Activated CD8-positive, alpha-beta memory T cell treated with anti-CD3 and anti-CD28 coated beads, Interleukin-2, amount 50 U/mL, for 48 hours (primary cell): Measurements from ENCODE around the gene LDHD.

ENCODE experiments used
- DNase-seq: peaks from one replicate; pipeline ENCODE4 v3.0.0-alpha.2; 2020

The LDHD gene

DNA sequence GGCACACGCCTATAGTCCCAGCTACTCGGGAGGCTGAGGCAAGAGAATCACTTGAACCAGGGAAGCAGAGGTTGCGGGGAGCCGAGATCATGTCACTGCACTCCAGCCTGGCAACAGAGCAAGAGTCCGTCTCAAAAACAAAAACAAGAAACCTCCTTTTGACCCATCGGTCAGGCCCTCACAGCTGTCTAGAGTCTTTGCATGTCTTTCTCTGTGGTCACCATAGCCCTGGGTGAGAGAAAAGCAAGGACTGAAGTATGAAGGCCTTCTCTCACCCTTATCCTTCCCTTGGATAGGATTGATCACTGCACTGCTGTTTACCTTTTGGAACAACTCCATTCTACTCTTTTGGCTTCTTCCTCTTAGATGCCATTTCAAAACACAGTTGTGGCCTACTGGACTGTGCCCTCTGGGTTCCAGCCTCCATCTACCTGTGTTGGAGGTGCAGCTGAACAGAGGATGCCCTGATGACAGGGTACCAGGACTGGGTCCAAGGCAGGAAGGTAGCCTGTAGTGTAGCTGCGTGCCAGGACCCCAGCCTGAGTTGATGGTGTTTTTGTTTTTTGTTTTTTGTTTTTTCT, 37.1 kb downstream of the LDHD start:
- no peak for DNase-seq

DNA sequence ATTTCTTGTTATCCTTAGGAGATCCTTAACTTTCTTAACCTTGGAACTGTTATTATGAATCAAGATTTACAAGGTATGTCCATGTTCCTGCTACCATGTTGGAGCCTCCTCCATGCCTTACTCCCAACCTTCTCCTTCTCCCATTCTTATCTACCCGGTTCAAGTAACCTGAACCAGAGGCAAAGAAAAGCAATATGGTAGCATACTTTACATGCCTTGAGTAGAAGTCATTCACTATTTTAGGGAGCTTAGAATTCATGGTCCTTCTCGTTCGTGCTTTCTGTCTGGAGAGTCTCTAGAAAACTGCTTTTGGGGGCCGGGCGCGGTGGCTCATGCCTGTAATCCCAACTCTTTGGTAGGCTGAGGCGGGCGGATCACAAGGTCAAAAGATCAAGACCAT, 37.7 kb downstream of the LDHD start:
- DNase-seq = no peak

DNA sequence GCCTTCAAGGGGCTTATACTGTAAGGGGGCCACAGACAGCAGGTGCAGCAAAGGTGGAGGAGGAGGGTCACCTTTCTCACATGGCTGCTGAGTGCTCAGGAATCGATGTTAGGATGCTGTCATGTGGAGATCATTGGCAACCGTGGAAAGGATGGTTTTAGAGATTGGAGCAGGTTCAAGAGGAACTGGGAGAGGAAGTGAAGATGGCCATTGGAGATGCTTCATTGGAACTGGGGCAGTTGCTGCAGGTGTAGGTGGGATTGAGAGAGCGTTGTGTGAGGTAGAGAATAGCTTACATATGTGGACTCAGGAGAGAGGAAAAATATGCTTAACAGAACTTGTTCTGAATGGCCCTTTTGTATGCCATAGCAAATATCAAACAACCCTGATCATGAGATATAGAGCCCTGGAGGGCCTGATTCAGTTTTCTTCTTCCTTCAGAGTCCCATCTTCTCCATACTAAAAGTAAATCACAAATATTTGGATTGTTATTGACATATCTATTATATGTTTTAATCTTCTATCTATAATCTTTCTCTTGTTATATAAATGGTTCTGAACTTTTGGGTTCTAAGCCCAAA, 40.8 kb downstream of the LDHD start:
- DNase-seq = no peak

DNA sequence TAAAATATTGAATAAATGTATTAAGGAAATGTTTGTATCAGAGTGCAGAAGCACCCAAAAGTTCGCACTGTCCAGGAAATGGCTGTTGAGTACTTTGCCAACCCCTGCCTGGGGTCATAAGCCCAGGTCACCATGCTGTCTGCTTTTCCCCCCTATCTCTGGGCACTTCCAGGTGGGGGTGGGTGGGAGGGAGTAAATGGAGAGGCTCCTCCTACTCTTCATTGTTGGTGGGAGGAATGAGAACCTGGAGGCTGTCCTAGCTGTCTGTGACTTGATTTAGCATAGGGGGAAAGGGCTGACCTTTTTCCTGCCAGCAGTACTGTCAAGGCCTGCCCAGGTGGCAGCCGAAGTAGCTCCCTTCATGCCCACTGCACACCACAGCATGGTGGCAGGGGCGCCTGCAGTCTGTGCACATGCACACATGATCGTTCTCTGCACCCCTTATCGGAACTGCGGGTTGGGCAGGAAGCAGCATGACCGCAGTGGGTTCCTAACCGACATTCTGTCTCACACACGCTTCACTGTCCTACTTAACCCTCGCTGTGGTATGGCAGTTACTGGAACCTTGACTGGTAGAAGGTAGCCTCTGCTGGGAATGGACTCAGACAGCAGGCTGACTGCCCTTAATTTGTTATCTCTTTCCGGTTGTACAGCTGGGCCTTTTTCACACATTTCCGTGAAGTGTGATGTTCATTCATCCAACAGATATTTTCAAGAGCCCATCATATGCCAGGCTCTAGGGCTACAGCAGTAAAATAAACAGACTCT, 41.5 kb downstream of the LDHD start:
- peak; percentile 86 for DNase-seq

DNA sequence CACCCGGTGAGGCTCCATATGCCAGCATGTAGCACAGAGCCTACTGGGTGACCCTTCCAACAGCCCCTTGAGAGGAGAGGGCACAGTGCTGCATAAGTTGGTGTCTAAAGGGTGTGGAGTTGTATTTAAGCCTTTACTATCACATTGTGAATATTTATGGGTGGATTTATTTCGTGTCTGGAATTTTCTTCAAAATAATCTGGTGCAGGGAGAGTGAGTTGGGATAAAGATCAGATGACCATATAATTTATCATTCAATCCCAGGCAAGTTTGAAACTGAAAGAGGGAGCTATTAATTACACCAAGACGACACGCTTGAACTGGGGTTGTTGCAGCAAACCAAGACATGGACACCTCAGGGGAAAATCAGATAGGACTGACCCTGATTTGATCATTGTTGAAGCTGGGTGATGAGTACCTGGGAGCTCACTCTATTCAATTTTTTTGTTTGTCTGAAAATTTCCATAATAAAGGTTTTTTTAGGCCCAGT, 42.2 kb downstream of the LDHD start:
- no peak for DNase-seq

DNA sequence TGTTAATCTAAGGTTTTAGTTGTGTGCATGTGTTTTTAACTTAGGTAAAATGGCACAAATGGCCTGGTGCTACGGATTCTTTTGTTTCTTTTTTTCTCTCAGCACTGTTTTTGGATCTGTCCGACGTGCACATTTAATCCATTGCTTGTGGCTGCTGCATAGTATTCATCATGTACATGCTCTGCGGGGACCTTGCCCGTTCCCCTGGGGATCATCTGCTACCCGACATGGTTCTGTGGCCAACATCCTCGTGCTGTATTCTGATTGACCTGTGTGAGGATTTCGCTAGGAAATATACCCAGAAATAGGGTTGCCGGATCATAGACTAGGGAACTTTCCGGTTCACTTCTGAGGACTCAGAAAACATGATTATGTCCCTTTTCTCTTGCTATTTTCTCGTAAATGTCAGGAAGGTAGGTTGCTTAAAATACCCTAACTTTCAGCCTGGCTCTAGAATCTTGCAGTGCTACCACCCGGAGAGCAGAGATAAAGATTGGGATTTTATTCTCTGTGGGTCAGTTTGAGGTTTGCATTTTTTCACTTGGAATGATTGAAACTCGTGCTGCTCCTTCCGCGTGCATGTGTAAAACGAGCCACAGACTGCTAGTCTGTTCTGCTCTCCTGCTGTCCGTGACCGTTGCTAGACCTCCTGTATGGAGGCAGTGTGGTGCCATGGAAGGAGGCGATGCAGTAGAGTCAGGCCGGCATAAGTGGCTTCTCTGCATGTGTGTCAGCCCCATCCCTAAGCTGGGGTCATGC, 42.9 kb downstream of the LDHD start:
- no peak for DNase-seq

DNA sequence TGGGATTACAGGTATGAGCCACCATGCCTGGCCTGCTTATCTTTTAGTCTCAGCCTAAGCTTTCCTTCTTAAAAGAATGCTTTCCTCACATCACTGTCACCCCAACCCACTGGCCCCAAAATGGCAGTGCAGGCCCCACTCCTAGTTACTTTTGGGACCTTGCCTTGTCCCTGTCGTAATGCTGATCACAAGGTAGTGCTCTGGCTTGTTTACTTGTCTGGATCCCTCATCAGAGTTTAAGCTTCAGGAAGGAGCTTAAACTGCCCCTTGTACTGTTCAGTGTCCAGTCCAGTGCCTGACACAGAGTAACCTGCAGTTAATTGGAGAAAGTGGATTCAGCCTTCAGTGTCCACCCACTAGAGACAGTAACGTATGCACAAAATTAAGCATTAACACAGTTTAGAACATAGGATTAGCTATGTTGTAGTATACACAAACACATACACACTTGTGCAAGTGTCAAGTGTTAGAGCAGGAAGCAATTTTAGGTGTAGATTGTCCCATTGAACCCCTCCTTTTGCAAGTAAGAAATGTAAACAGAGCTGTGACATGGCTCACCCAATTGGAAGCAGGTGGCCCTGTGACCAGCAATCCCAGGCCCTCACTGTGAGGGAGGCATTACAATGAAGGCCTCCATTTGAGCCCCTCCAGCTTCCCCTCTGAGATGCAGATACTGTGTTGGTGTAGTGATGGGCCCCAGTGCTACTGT, 44.2 kb downstream of the LDHD start:
- no peak for DNase-seq

DNA sequence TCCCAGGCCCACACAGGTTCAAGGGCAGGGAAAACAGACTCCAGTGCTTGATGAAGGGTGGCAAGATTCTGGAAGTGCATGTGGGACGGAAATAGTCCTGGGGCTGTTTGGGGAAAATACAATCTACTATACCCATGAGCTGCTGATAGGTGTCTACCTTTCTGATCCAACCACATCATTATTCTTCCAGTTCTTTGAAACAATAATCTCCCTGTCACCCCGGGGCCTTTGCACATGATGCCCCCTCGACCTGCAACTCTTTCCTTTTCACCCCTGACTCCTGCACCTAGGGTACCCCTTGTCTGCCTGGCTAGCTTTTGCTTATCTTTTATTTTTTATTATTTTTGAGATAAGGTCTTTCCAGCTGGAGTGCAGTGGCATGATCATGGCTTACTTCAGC, 45.0 kb downstream of the LDHD start:
- DNase-seq = no peak

DNA sequence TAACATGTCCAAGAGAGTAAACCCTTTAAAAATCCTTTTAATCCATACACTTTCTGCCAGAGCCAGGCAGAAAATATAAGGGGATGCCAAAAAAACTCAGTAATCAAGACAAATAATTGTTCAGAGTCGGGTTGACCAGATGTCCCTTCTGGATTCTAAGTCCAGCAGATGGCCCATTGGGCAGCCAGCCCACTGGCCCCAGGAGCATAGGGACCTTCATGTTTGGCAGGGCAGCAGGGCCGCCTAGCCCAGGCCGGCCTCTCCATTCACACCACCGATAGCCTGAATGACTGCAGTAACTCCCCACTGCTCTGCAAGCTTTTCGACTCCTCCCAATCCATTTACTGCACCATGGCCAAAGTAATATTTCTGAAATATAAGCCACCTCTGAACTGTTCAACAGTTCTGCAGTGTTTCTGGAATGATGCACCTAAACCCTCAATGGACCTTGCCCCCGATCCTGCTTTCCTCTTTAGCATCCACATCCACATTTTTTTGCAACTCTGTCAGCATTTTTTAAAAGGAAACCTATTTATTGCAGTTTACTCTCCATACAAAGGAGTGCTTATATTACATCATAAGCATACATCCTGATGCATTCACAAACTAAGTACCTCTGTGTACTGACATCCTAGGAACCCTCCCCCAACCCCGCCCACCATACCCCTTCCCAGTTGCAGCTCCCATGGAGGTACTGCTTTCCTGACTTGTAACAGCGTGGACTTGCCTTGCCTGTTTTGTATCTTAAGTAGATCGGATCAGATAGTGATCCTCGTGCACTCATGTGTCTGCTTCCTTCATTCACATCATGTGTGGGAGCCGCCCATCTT, 46.4 kb downstream of the LDHD start:
- no peak for DNase-seq

DNA sequence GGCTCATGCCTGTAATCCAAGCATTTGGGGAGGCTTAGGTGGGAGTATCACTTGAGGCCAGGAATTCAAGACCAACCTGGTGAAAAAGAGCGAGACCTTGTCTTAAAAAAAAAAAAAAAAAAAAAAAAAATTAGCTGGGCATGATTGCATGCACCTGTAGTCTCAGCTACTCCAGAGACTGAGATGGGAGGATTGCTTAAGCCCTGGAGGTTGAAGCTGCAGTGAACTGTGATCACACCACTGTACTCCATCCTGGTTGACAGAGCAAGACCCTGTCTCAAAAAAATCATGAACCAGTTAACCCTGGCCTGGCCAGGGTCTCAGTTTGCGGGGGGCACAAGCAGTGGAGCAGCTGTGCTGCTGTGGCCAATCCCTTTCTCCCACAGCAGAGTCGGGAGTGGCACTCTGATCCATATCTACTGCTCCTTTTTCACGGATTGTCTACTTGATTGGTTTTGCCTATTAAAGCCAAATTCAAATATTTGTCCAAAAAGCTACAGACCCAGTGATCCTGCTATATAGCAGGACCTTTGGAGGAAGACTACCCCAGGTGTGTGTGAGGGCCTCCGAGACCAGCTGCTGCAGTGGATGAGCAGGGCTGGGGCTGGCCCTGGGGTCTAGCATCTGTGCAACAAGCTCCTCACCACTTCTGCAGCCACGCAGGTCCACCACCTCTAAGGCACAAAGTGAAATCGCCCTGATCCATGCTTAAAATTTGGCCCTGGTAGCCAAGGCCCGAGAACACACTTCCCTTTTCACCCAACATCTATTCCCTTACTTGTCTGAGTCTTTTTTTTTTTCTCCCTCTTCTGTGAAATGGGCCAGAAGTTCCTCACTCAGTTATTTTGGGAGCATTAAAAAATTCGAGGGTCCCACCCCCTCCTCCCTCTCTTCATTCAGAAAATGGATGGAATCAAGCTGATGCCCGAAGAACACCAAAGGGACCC, 48.2 kb downstream of the LDHD start:
- no peak for DNase-seq

DNA sequence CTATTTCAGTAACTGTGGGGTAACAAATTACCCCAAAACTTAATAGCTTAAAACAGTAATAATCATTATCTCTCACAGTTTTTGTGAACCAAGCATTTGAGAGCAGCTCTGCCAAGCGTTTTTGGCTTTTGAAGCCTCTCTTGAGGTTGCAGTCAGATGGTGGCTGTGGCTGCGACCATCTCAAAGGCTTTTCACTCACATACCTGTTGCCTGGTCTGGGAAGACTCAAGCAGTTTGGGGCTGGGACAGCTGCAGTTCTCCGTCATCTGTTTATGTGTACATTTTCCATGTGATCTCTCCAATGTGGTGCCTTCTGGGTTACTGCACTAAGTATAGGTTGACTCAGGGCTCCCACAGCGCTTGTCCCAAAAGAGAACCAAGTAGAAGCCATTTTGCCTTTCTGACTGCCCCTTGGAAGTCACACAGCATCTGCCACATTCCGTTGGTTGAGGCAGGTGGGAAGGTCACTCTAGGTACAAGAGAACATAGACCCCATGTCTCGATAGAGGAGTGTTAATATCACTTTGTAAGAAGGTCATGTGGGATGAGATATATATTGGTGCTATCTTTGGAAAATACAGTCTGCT, 49.6 kb downstream of the LDHD start:
- no peak for DNase-seq

DNA sequence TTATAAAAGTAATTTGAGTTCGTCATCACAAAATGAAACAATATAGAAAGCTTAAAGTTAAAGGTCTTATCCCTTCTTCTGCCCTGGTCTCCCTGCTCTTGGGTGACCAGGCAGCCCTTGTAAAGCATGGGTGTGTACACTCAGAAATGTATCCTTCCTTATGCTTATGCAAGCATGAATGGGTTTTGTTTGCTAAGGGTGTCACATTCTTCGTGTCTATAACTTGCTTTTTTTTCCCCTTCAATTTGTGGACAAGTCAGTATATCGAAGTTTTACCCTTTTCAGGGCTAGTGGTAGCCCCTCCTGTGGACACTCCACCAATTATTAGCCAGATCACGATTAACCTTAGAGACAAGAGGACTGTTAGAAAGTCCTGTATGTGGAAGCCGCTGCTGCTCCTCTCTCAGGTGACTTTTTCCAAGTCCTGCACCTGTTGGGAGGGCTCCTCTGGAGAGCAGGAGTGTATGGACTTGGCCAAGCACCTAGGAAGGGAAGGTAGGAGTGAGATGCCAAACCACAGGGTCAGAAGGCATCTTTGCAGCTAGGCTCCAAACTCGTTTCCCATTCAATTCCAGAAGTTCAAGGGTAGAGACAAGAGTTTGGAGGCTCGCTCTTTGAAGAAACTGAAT, 50.9 kb downstream of the LDHD start:
- no peak for DNase-seq

DNA sequence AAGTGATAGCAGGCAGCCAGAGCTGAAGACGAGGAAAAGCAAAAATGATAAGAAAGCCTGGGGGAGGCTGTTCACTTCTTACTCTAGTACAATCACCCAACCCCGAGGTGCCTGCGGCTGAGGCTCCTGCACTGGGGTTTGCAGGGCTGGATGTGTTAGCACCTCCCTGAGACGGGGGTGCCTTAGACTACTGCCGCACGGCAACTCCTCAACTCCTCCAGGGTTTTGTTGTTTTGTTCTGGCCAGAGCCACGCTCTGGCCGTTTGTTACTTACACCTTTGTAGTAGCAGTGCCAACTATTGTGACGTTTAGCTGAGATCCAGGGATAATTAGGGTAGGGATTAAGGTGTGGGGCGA, 51.5 kb downstream of the LDHD start:
- DNase-seq = peak; percentile 62

DNA sequence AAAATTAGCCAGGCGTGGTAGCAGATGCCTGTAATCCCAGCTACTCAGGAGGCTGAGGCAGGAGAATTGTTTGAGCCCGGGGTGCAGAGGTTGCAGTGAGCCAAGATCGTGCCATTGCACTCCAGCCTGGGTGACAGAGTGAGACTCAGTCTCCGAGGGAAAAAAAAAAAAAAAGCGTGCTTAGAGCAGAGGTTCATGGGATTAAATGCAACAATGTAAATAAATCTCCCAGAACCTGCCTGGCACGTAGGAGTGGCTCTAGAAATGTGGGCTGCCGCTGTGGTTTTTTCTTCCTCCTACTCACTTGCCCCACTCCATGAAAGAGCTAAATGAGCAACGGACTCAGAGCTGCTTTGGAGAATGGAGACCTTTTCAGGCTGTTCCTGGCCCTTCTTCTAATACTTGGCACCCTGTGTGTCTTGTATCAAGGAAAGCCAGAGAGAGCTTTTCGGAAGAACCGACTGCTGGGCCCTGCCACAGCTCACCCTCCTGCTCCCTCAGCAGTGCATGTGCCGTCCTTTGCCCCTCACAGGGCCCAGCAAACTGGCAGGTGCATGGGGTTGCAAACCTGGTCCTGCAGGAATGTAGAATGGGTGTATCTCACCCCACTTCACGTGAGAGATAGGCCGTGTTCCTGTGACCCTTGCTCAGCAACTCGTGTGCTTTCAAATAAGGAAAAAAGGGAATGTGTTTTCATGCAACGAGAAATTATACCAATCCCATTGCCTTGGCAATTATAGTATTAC, 52.0 kb downstream of the LDHD start:
- no peak for DNase-seq

DNA sequence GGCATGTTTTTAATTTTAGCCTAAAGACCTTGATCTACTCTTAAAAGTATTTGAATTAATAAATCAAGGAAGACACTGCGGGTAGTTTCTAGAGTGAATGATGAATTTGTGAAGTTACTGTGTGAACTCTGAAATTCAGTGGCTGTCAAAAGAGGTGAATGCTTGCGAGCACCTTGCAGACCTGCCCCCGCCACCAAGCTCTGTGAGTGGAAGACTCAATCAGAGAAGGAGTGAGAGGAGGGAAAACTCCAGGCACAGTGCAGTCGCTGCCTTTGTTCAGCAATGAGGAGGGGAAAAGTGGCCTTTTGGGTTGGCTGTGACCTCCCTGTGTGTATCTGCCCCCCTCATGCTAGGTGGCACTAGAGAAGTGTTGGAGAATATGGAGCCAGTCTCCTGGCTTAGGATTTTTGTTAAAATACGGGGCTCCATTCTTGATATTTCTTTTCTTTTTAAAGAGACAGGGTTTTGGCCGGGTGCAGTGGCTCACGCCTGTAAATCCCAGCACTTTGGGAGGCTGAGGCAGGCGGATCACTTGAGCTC, 53.0 kb downstream of the LDHD start:
- DNase-seq = no peak

DNA sequence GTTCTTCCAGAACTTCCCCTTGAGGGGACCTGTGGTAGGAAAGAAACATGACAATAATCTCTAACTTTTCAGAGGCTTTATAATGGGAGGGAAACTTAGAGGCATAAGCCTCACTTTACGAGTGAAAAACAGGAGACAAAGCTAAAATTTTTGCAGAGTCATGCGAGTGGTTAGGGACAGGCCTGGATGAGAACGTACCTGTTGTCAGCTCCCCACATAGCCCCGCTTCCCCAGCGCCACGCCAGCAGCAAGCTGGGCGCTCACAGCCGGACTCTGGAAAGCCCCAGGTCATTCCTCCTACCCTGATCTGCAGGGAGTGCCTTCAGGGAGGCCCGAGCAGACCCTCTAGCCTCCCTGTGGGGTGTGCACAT, 53.6 kb downstream of the LDHD start:
- no peak for DNase-seq

DNA sequence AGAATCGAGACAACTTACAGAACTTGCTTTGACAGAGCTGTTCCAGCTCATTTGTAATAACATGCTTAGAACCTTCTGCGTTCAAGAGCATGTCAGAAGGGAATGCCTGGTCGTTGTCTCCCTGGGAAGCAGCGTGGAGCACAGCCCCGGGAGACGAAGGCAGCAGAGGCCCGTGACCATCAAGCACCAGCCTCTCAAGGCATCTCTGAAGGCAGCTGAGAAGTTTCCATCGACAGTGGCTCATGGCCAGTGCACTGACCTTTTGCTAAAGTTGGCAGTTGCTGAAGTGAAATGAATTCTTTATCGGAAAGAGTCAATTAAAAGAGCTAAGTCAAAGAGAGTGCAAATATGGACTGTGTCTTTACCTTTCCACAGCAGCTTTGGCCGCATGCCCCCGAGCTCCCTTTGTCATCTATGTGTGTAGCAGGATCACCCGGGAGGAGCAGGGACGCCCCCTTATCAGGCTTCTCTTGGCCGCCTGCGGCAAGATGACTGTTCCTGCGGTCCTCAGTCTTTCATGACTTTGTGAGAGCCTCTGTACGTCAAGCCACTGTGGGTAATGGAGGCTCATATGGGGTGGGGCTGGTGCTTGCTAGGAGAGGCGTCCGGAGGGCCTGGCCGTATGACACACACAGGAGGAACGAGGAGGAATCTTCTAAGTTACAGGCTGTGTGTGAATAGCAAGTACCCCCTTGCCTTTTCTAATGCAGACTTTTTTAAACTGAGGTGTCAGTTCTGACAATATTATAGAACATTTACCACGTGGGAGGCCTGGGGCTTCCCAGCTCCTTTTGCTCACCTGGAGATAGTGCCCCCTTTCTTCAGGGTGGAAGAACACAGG, 54.2 kb downstream of the LDHD start:
- no peak for DNase-seq
